Pulmonary artery endothelial cell (primary cell): ENCODE results near the gene MAB21L2. TPM values are rescaled to one million over a fixed set of nuclear protein-coding genes. Genes with fewer than 3 reads are reported as not detected.

Experiments used
- DNase-seq: peaks from one replicate; pipeline ENCODE4 v3.0.0-alpha.2; 2011; ENCODE audit warnings: low read depth, low spot score
- total RNA-seq: library from RNA; depleted of rRNA; stranded (reverse); fragments of >200 nt; gene quantifications from 2 replicates; pipeline ENCODE4 v1.2.3, GENCODE V29; 2014

The MAB21L2 gene
- total RNA-seq, 1 donor from 2014 or later: 0.66 TPM

GRCh38 chr4:150574678-150575077 lies 7.3 kb upstream of the MAB21L2 start:
- no peak for DNase-seq

GRCh38 chr4:150577796-150578195 lies 4.2 kb upstream of the MAB21L2 start:
- no peak for DNase-seq

GRCh38 chr4:150578745-150579501 lies 3.0 kb upstream of the MAB21L2 start:
- DNase-seq: no peak

- no peak for DNase-seq
Observed at GRCh38 chr4:150579551-150580234, 2.3 kb upstream of the MAB21L2 start.

GRCh38 chr4:150580306-150580705 lies 1.6 kb upstream of the MAB21L2 start:
- DNase-seq: no peak

- no peak for DNase-seq
Observed at GRCh38 chr4:150581056-150581605, 820 bp upstream of the MAB21L2 start.

- no peak for DNase-seq
Observed at GRCh38 chr4:150581641-150582051, 305 bp upstream of the MAB21L2 start.

GRCh38 chr4:150582873-150583286 lies 929 bp downstream of the MAB21L2 start:
- DNase-seq: no peak

GRCh38 chr4:150583287-150584110 lies 1.5 kb downstream of the MAB21L2 start:
- DNase-seq: no peak

GRCh38 chr4:150584111-150584915 lies 2.4 kb downstream of the MAB21L2 start:
- DNase-seq: no peak

- no peak for DNase-seq
Observed at GRCh38 chr4:150585611-150586010, 3.7 kb downstream of the MAB21L2 start.

- DNase-seq: no peak
Observed at GRCh38 chr4:150586162-150586810, 4.3 kb downstream of the MAB21L2 start.

GRCh38 chr4:150588316-150588715 lies 6.4 kb downstream of the MAB21L2 start:
- DNase-seq: no peak

- no peak for DNase-seq
Observed at GRCh38 chr4:150589157-150589556, 7.2 kb downstream of the MAB21L2 start.

- no peak for DNase-seq
Observed at GRCh38 chr4:150590631-150591030, 8.7 kb downstream of the MAB21L2 start.

- DNase-seq: no peak
Observed at GRCh38 chr4:150591406-150591805, 9.5 kb downstream of the MAB21L2 start.

- DNase-seq: no peak
Observed at GRCh38 chr4:150591904-150592303, 10.0 kb downstream of the MAB21L2 start.

- no peak for DNase-seq
Observed at GRCh38 chr4:150593996-150594395, 12.0 kb downstream of the MAB21L2 start.

- DNase-seq: no peak
Observed at GRCh38 chr4:150598909-150599308, 17.0 kb downstream of the MAB21L2 start.

- no peak for DNase-seq
Observed at GRCh38 chr4:150599547-150599946, 17.6 kb downstream of the MAB21L2 start.
